ENCODE data around the gene ARMC3. TPM values are rescaled to one million over a fixed set of nuclear protein-coding genes. Genes with fewer than 3 reads are reported as not detected.

Gene ARMC3
- total and polyA plus RNA-seq, 9 of the 15 experiments (the other 6 are each of a cell fraction or from before 2014, with no cell fraction given) = 0.33 to 1.1 (median 0.62) TPM

DNA sequence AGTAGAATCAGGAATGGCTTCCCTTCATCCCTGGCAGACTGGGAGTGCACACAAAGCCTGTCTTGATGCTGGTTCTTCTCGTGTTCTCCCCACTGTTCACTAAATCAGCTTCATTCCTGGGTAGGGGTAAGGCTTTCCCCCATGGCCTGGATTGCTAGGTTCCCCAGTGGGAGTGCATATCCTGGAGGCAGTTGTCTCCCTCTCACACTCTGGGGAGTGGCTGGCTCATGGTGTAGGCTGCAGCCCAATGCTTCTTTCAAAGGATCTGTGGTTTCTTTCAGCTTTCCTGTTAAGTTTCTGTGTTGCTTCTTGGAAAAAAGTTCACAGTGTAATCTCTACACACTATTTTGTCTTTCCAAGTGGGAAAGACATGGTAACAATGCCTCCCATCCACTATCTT is 32.6 kb upstream of the ARMC3 start:
- Histone ChIP-seq H3K4me2 (ENCODE audit: insufficient read depth, low read length) (peak overlapping the region; percentile 38), H3K79me2 (ENCODE audit: control insufficient read depth, insufficient read depth, low read length) (no peaks in the 10 kb centered on the region), H3K27ac (ENCODE audit: extremely low read depth, low read depth, low read length) (no peak overlapping the region), H2AFZ (ENCODE audit: low read depth, low read length) (no peak overlapping the region), H3K4me1 (replicated peaks in 1 of 2; ENCODE audit: control insufficient read depth in 2 of 2, insufficient read depth in 2 of 2, low read length in 2 of 2) (peaks cover 11 to 17% of the 10 kb centered on the region in 2 experiments; a peak in 4 of 5 replicates), H3K9ac (ENCODE audit: insufficient read depth in 1 of 2, low read depth in 2 of 2, low read length in 2 of 2) (no peak overlapping the region; a peak in 1 of 4 replicates), H3K9me3 (replicated peaks; ENCODE audit: control insufficient read depth, insufficient read depth, low read depth, low read length) (no peaks in the 10 kb centered on the region), H3K9me1 (ENCODE audit: control insufficient read depth, insufficient read depth, low read length) (no peaks in the 10 kb centered on the region), H3K4me3 (no peak overlapping the region), H4K20me1 (replicated peaks; ENCODE audit: control insufficient read depth, insufficient read depth, low read length) (no peaks in the 10 kb centered on the region), H3K27me3 (ENCODE audit: control insufficient read depth in 2 of 2, insufficient read depth in 2 of 2, low read length in 2 of 2) (no peaks in the 10 kb centered on the region), H3K36me3 (ENCODE audit: control insufficient read depth, insufficient read depth, low read length) (no peaks in the 10 kb centered on the region)
- 0% methylated on average over 1 of the region's 1 CpG for WGBS (ENCODE audit: insufficient coverage, low coverage, missing lambda C conversion rate)
- BruUV-seq (replicated peaks) = no TSS peak
- DNase-seq (ENCODE audit: extremely low read depth in 1 of 4, low spot score in 3 of 4) (no peak), ATAC-seq (no peak), FAIRE-seq (no peak)
- TF ChIP-seq NRF1 (conservative IDR thresholded peaks at IDR 0.05 in 1 of 2, IDR thresholded peaks at IDR 0.05 in 1 of 2) (0 out of 4 replicates have a peak, but pooled peaks of 1 of the 2 experiments have one; percentile 0), ARID3B (CRISPR knock-in tag; IDR thresholded peaks at IDR 0.05; ENCODE audit: borderline replicate concordance) (no peak)
- CTCF ChIA-PET (ENCODE audit: low intra/inter-chr PET ratio) = no interaction called here
- POLR2A ChIA-PET = interaction anchor here (0.7 kb wide), 1 partner anchor 51 kb away, joined by 4 read pairs; no protein-coding TSS in a partner anchor
- in situ Hi-C loops (cut with MboI) = no loop called here
- intact Hi-C loops (cut with micrococcal nuclease) = loop anchor here (10.0 kb wide), 1 partner anchor 90 kb away; no protein-coding TSS in a partner anchor

DNA sequence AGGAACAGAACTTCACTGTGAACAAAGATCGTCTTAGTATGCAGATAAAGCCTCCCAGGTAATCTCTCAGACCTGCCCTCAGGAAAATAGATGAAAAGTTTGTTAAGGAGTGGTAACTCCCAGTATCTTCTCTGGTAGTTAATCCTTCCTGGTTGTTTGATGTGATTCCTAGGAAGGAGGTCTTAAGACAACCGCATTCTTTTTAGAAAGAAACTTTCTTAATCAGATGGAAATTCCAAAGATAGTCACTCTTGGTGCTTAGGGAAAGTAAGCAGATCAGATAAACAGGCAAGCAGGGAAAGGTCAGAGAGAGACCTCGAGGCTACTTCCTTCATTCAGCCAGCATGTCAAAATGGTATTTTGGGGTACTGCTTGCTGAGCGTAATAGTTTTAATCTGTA is 30.5 kb upstream of the ARMC3 start:
- intact Hi-C loops (cut with micrococcal nuclease) = loop anchor here (10.0 kb wide), 1 partner anchor 87 kb away; no protein-coding TSS in a partner anchor

More for the DNA sequence above, 30.5 kb upstream of the ARMC3 start:
- Histone ChIP-seq H3K4me3 (no peak overlapping the region), H3K36me3 (ENCODE audit: control insufficient read depth, insufficient read depth, low read length) (no peaks in the 10 kb centered on the region), H4K20me1 (replicated peaks; ENCODE audit: control insufficient read depth, insufficient read depth, low read length) (no peaks in the 10 kb centered on the region), H3K9me3 (replicated peaks; ENCODE audit: control insufficient read depth, insufficient read depth, low read depth, low read length) (no peaks in the 10 kb centered on the region), H3K4me2 (ENCODE audit: insufficient read depth, low read length) (no peak overlapping the region), H3K27me3 (ENCODE audit: control insufficient read depth in 2 of 2, insufficient read depth in 2 of 2, low read length in 2 of 2) (no peaks in the 10 kb centered on the region), H2AFZ (ENCODE audit: low read depth, low read length) (no peak overlapping the region), H3K79me2 (ENCODE audit: control insufficient read depth, insufficient read depth, low read length) (no peaks in the 10 kb centered on the region), H3K9me1 (ENCODE audit: control insufficient read depth, insufficient read depth, low read length) (no peaks in the 10 kb centered on the region), H3K9ac (ENCODE audit: insufficient read depth in 1 of 2, low read depth in 2 of 2, low read length in 2 of 2) (no peak overlapping the region), H3K4me1 (replicated peaks in 1 of 2; ENCODE audit: control insufficient read depth in 2 of 2, insufficient read depth in 2 of 2, low read length in 2 of 2) (peaks cover 11 to 17% of the 10 kb centered on the region in 2 experiments; a peak in 4 of 5 replicates), H3K27ac (ENCODE audit: extremely low read depth, low read depth, low read length) (no peak overlapping the region)
- ATAC-seq = no peak
- WGBS (ENCODE audit: insufficient coverage, low coverage, missing lambda C conversion rate) = 9% methylated on average over 4 of the region's 4 CpGs
- TF ChIP-seq ERF (CRISPR knock-in tag; IDR thresholded peaks at IDR 0.05) = no peak
- TF ChIP-seq HDAC1 (IDR thresholded peaks at IDR 0.05) = no peak
- ChIA-PET CTCF (ENCODE audit: low intra/inter-chr PET ratio) (no interaction called here), POLR2A (interaction anchor here (0.7 to 0.8 kb wide), 2 partner anchors 10 to 106 kb away, joined by 3 read pairs; no protein-coding TSS in a partner anchor)
- no peak for DNase-seq (ENCODE audit: extremely low read depth in 1 of 4, low spot score in 3 of 4)
- FAIRE-seq = no peak
- in situ Hi-C loops (cut with MboI) = no loop called here
- BruUV-seq (replicated peaks) = no TSS peak

Measured in K562 (cell line).